Measurements from ENCODE around the gene CNN3.

CNN3 gene

GRCh38 chr1:94884507-94884906, 42.4 kb downstream of the CNN3 start:
- DNase-seq, result no peak

GRCh38 chr1:94884106-94884505, 42.8 kb downstream of the CNN3 start:
- DNase-seq, result no peak

GRCh38 chr1:94883691-94884090, 43.2 kb downstream of the CNN3 start:
- DNase-seq, result no peak

GRCh38 chr1:94878329-94878728, 48.6 kb downstream of the CNN3 start:
- DNase-seq, result no peak

GRCh38 chr1:94876362-94876761, 50.5 kb downstream of the CNN3 start:
- DNase-seq, result no peak

GRCh38 chr1:94875794-94876193, 51.1 kb downstream of the CNN3 start:
- no peak for DNase-seq

- no peak for DNase-seq
Measured at GRCh38 chr1:94874423-94874822, 52.5 kb downstream of the CNN3 start.

- DNase-seq, result peak; percentile 21
Measured at GRCh38 chr1:94873520-94874351, 53.2 kb downstream of the CNN3 start.

GRCh38 chr1:94872771-94873495, 54.0 kb downstream of the CNN3 start:
- no peak for DNase-seq

GRCh38 chr1:94871031-94871430, 55.9 kb downstream of the CNN3 start:
- no peak for DNase-seq

GRCh38 chr1:94866164-94866807, 60.6 kb downstream of the CNN3 start:
- no peak for DNase-seq

GRCh38 chr1:94865360-94865759, 61.5 kb downstream of the CNN3 start:
- DNase-seq, result no peak

- no peak for DNase-seq
Measured at GRCh38 chr1:94864821-94865220, 62.1 kb downstream of the CNN3 start.

- DNase-seq, result no peak
Measured at GRCh38 chr1:94863919-94864318, 63.0 kb downstream of the CNN3 start.

- DNase-seq, result no peak
Measured at GRCh38 chr1:94863297-94863911, 63.5 kb downstream of the CNN3 start.

GRCh38 chr1:94862718-94863117, 64.2 kb downstream of the CNN3 start:
- no peak for DNase-seq

- DNase-seq, result no peak
Measured at GRCh38 chr1:94859174-94859573, 67.7 kb downstream of the CNN3 start.

GRCh38 chr1:94858276-94858675, 68.6 kb downstream of the CNN3 start:
- DNase-seq, result no peak

- DNase-seq, result no peak
Measured at GRCh38 chr1:94856868-94857267, 70.0 kb downstream of the CNN3 start.

GRCh38 chr1:94856004-94856403, 70.9 kb downstream of the CNN3 start:
- DNase-seq, result no peak

GRCh38 chr1:94855307-94855700, 71.6 kb downstream of the CNN3 start:
- no peak for DNase-seq

GRCh38 chr1:94854458-94855306, 72.2 kb downstream of the CNN3 start:
- peak; percentile 71 for DNase-seq

Measured in NCI-H748 treated with DMSO at 0.1 percent for 48 hours (cell line).